OCI-LY1 (cell line): ENCODE results near the gene FYB2.

Source experiments
- H2AFZ ChIP-seq: fragments of 200-600 bp; sonication (generic), shearing (Covaris generic); 2 replicates; pipeline ENCODE4 v1.6.0; 2014; ENCODE audit warnings: antibody characterized with exemption, mild to moderate bottlenecking, low read length
- H3F3A ChIP-seq: fragments of 200-600 bp; sonication (generic), shearing (Covaris generic); 2 replicates; pipeline ENCODE4 v1.6.0; 2014; ENCODE audit warnings: mild to moderate bottlenecking, antibody characterized with exemption, low read length, moderate library complexity; ENCODE audit not compliant: insufficient read depth
- H3K27ac ChIP-seq: fragments of 200-600 bp; sonication (generic); 2 replicates; pipeline ENCODE4 v1.5.1; 2014; ENCODE audit warnings: low read length, mixed run types, mild to moderate bottlenecking, low read depth; ENCODE audit not compliant: poor library complexity, severe bottlenecking
- H3K27me3 ChIP-seq: fragments of 200-600 bp; sonication (generic); 2 replicates; pipeline ENCODE4 v1.6.0; 2014; ENCODE audit warnings: antibody characterized with exemption, mild to moderate bottlenecking, low read length, moderate library complexity; ENCODE audit not compliant: insufficient read depth
- H3K36me3 ChIP-seq: fragments of 200-600 bp; sonication (generic); 2 replicates; pipeline ENCODE4 v1.6.1; 2014; ENCODE audit warnings: mild to moderate bottlenecking, antibody characterized with exemption, low read length, moderate library complexity, mixed read lengths; ENCODE audit not compliant: insufficient read depth
- H3K4me1 ChIP-seq: fragments of 200-600 bp; sonication (generic); 2 replicates; pipeline ENCODE4 v1.5.1; 2014; ENCODE audit warnings: mild to moderate bottlenecking, low read length, moderate library complexity; ENCODE audit not compliant: insufficient read depth, severe bottlenecking
- H3K4me2 ChIP-seq: fragments of 200-600 bp; sonication (generic), shearing (Covaris generic); 2 replicates; pipeline ENCODE4 v1.6.1; 2014; ENCODE audit warnings: low read length
- H3K4me3 ChIP-seq: fragments of 200-600 bp; sonication (generic); 2 replicates; pipeline ENCODE4 v1.5.1; 2014; ENCODE audit warnings: low read length, low read depth, mild to moderate bottlenecking, mixed read lengths; ENCODE audit not compliant: poor library complexity, severe bottlenecking
- H3K79me2 ChIP-seq: fragments of 200-600 bp; shearing (Covaris generic); 2 replicates; pipeline ENCODE4 v1.6.1; 2016; ENCODE audit warnings: mixed run types, low read length, mixed read lengths; ENCODE audit not compliant: insufficient read depth
- H3K9ac ChIP-seq: fragments of 200-600 bp; sonication (generic), shearing (Covaris generic); 2 replicates; pipeline ENCODE4 v1.6.1; 2014; ENCODE audit warnings: mild to moderate bottlenecking, low read length, mixed read lengths
- H3K9me2 ChIP-seq: fragments of 200-600 bp; sonication (generic), shearing (Covaris generic); 2 replicates; pipeline ENCODE4 v1.6.1; 2014; ENCODE audit warnings: low read depth, mild to moderate bottlenecking, low read length, mixed read lengths
- H3K9me3 ChIP-seq: fragments of 200-600 bp; shearing (Covaris generic); 2 replicates; pipeline ENCODE4 v1.6.1; 2014; ENCODE audit warnings: low read length, mixed read lengths
- H4K20me1 ChIP-seq: fragments of 200-600 bp; sonication (generic), shearing (Covaris generic); 2 replicates; pipeline ENCODE4 v1.6.0; 2016; ENCODE audit warnings: mild to moderate bottlenecking, low read length; ENCODE audit not compliant: insufficient read depth
- CTCF ChIP-seq: fragments of 200-600 bp; sonication (generic), shearing (Covaris generic); IDR thresholded peaks from 2 replicates; pipeline ENCODE4 v1.5.1; 2017; ENCODE audit warnings: mild to moderate bottlenecking, antibody characterized with exemption, low read length, moderate library complexity, mixed read lengths
- EZH2 ChIP-seq: fragments of 200-600 bp; sonication (generic), shearing (Covaris generic); IDR thresholded peaks from 2 replicates; pipeline ENCODE4 v1.8.0; 2017; ENCODE audit warnings: borderline replicate concordance, mixed run types, mild to moderate bottlenecking, antibody characterized with exemption, low read length, moderate library complexity, mixed read lengths

FYB2 gene

GRCh38 chr1:56788588-56788987 lies 30.6 kb downstream of the FYB2 start:
- no peak overlapping the region for H3K9ac ChIP-seq
- no peak overlapping the region for H2AFZ ChIP-seq
- H3K4me2 ChIP-seq = no peak overlapping the region
- H3K4me3 ChIP-seq = no peak overlapping the region
- H4K20me1 ChIP-seq = no peaks in the 10 kb centered on the region
- no peak overlapping the region for H3K27ac ChIP-seq
- no peak for TF ChIP-seq EZH2
- TF ChIP-seq CTCF = no peak
- H3K27me3 ChIP-seq = no peaks in the 10 kb centered on the region
- H3K4me1 ChIP-seq = no peaks in the 10 kb centered on the region
- H3K79me2 ChIP-seq = no peaks in the 10 kb centered on the region
- no peaks in the 10 kb centered on the region for H3K9me2 ChIP-seq
- no peaks in the 10 kb centered on the region for H3K9me3 ChIP-seq
- H3F3A ChIP-seq = no peaks in the 10 kb centered on the region
- no peaks in the 10 kb centered on the region for H3K36me3 ChIP-seq

GRCh38 chr1:56788102-56788501 lies 31.1 kb downstream of the FYB2 start:
- no peaks in the 10 kb centered on the region for H3K4me1 ChIP-seq
- H3K9ac ChIP-seq = no peak overlapping the region
- no peaks in the 10 kb centered on the region for H3K9me3 ChIP-seq
- H3K27me3 ChIP-seq = no peaks in the 10 kb centered on the region
- no peaks in the 10 kb centered on the region for H4K20me1 ChIP-seq
- H3K9me2 ChIP-seq = no peaks in the 10 kb centered on the region
- TF ChIP-seq CTCF = no peak
- TF ChIP-seq EZH2 = no peak
- no peaks in the 10 kb centered on the region for H3K36me3 ChIP-seq
- no peak overlapping the region for H3K27ac ChIP-seq
- no peaks in the 10 kb centered on the region for H3F3A ChIP-seq
- H3K4me3 ChIP-seq = no peak overlapping the region
- no peak overlapping the region for H2AFZ ChIP-seq
- no peaks in the 10 kb centered on the region for H3K79me2 ChIP-seq
- H3K4me2 ChIP-seq = no peak overlapping the region

- Histone ChIP-seq H3K27ac (no peak overlapping the region), H3K9me3 (no peaks in the 10 kb centered on the region), H3K27me3 (no peaks in the 10 kb centered on the region), H2AFZ (no peak overlapping the region), H3K4me3 (no peak overlapping the region), H3K9ac (no peak overlapping the region), H3K79me2 (no peaks in the 10 kb centered on the region), H3K4me1 (no peaks in the 10 kb centered on the region), H3F3A (no peaks in the 10 kb centered on the region), H3K4me2 (no peak overlapping the region), H3K9me2 (no peaks in the 10 kb centered on the region), H3K36me3 (no peaks in the 10 kb centered on the region), H4K20me1 (no peaks in the 10 kb centered on the region)
- TF ChIP-seq CTCF (no peak), EZH2 (no peak)
These were observed 31.9 kb downstream of the FYB2 start for GRCh38 chr1:56787330-56787729.
